HEK293 (cell line): ENCODE measurements around the gene CBX5.
A peak's percentile ranks its signal among the peaks of the same experiment; 100 is the strongest.

Experiments used
- CTCF ChIA-PET: fragments of 350-600 bp; formaldehyde crosslinking; extraction: SDS; loops from one replicate; lab custom pipeline; 2021; ENCODE audit warnings: antibody characterized with exemption; lab: Yijun Ruan, JAX
- POLR2A ChIA-PET: fragments of 300-600 bp; formaldehyde crosslinking; extraction: SDS; loops from one replicate; lab custom pipeline; 2020; ENCODE audit warnings: antibody characterized with exemption, inconsistent platforms; lab: Yijun Ruan, JAX
- H3K27ac ChIP-seq: fragments of 200-500 bp; sonication (Bioruptor generic); 2 replicates; pipeline ENCODE4 v1.5.1; 2014; ENCODE audit warnings: low read depth, low read length, control low read depth, inconsistent platforms; ENCODE audit errors: extremely low read depth
- H3K36me3 ChIP-seq, 2 experiments: fragments of 200-500 bp in 1 of 2; sonication (Bioruptor generic) in 1 of 2; 1 replicate in 1 of 2; 2 replicates in 1 of 2; pipeline ENCODE4 v1.5.1; 2014 to 2017; ENCODE audit warnings: inconsistent platforms in 2 of 2, low read length in 2 of 2; ENCODE audit not compliant: control insufficient read depth in 2 of 2, insufficient read depth in 1 of 2
- H3K4me1 ChIP-seq: fragments of 200-500 bp; sonication (Bioruptor generic); 2 replicates; pipeline ENCODE4 v1.5.1; 2014; ENCODE audit warnings: mild to moderate bottlenecking, low read length, inconsistent platforms; ENCODE audit not compliant: control insufficient read depth, insufficient read depth
- H3K4me3 ChIP-seq: 2 replicates; pipeline ENCODE4 v1.5.1; 2011; ENCODE audit warnings: low read depth, mild to moderate bottlenecking, control low read depth, low read length, moderate library complexity
- H3K9me3 ChIP-seq: fragments of 200-500 bp; sonication (Bioruptor generic); 2 replicates; pipeline ENCODE4 v1.5.1; 2014; ENCODE audit warnings: low read depth, low read length, inconsistent platforms; ENCODE audit not compliant: control insufficient read depth, insufficient read depth
- GFI1B ChIP-seq: fragments of 450-650 bp; formaldehyde crosslinking; IDR thresholded peaks from 2 replicates; pipeline ENCODE4 v1.5.1; 2016; ENCODE audit warnings: missing biosample characterization, missing genetic modification characterization
- GLIS1 ChIP-seq: fragments of 450-650 bp; formaldehyde crosslinking; IDR thresholded peaks from 2 replicates; pipeline ENCODE4 v1.5.1; 2016; ENCODE audit warnings: missing biosample characterization, missing genetic modification characterization
- HOXA7 ChIP-seq: sonication (generic); formaldehyde crosslinking; IDR thresholded peaks from 2 replicates; pipeline ENCODE4 v1.8.1; 2022; ENCODE audit warnings: missing genetic modification reagents, borderline replicate concordance
- HOXC10 ChIP-seq: sonication (generic); formaldehyde crosslinking; IDR thresholded peaks from 2 replicates; pipeline ENCODE4 v1.8.1; 2023; ENCODE audit warnings: mild to moderate bottlenecking, missing genetic modification reagents
- ZFP37 ChIP-seq: fragments of 450-650 bp; formaldehyde crosslinking; IDR thresholded peaks from 2 replicates; pipeline ENCODE4 v1.5.1; 2016; ENCODE audit warnings: missing biosample characterization, missing genetic modification characterization
- ZNF366 ChIP-seq: fragments of 450-650 bp; formaldehyde crosslinking; conservative IDR thresholded peaks from 2 replicates; pipeline ENCODE4 v1.5.1; 2016; ENCODE audit warnings: missing biosample characterization, missing genetic modification characterization
- ZNF48 ChIP-seq: fragments of 450-650 bp; formaldehyde crosslinking; IDR thresholded peaks from 2 replicates; pipeline ENCODE4 v1.5.1; 2016; ENCODE audit warnings: missing biosample characterization, missing genetic modification characterization
- ZNF658 ChIP-seq: fragments of 450-650 bp; formaldehyde crosslinking; IDR thresholded peaks from 2 replicates; pipeline ENCODE4; 2016; ENCODE audit warnings: missing biosample characterization, missing genetic modification characterization
- ZNF664 ChIP-seq: fragments of 450-650 bp; formaldehyde crosslinking; IDR thresholded peaks from 2 replicates; pipeline ENCODE4 v1.5.1; 2016; ENCODE audit warnings: missing biosample characterization, missing genetic modification characterization
- ZNF837 ChIP-seq: fragments of 450-650 bp; formaldehyde crosslinking; IDR thresholded peaks from 2 replicates; pipeline ENCODE4 v1.5.1; 2016; ENCODE audit warnings: missing biosample characterization, missing genetic modification characterization
- TF ChIP-seq, protein P1 (sequence below): fragments of 450-650 bp; IDR thresholded peaks from 2 replicates; pipeline ENCODE4 v1.5.1; 2018; ENCODE audit warnings: missing biosample characterization, mild to moderate bottlenecking, missing genetic modification characterization
- TF ChIP-seq, protein P2 (sequence below): fragments of 450-650 bp; formaldehyde crosslinking; IDR thresholded peaks from 2 replicates; pipeline ENCODE4 v1.5.1; 2017; ENCODE audit warnings: missing biosample characterization, mild to moderate bottlenecking, missing genetic modification characterization, moderate library complexity
- TF ChIP-seq, protein P3 (sequence below): fragments of 450-650 bp; formaldehyde crosslinking; IDR thresholded peaks from 2 replicates; pipeline ENCODE4 v1.5.1; 2016; ENCODE audit warnings: missing biosample characterization, missing genetic modification characterization
- TF ChIP-seq, protein P4 (sequence below): fragments of 450-650 bp; formaldehyde crosslinking; IDR thresholded peaks from 2 replicates; pipeline ENCODE4 v1.5.1; 2016; ENCODE audit warnings: missing biosample characterization, missing genetic modification characterization, borderline replicate concordance

CBX5 gene

DNA sequence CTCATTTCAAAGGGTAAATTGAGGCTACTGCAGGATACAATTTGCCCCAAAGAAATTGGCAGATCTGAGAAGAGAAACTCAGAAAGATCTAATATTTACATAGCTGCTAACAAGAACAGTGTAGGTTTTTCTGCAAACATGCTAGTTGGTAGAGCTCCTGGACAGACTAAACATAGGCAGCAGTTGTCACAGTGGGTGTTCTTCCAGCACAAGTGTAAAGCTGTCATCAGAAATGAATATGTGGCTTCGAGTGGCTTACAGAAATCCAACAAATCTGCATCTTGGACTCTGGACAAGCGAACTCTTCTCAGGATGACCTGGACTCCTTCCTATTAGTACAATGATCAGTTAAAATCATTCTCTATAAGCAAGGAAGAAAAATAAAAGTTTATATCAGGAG, 5.9 kb downstream of the CBX5 start (continued):
- TF ChIP-seq, protein P1, sequence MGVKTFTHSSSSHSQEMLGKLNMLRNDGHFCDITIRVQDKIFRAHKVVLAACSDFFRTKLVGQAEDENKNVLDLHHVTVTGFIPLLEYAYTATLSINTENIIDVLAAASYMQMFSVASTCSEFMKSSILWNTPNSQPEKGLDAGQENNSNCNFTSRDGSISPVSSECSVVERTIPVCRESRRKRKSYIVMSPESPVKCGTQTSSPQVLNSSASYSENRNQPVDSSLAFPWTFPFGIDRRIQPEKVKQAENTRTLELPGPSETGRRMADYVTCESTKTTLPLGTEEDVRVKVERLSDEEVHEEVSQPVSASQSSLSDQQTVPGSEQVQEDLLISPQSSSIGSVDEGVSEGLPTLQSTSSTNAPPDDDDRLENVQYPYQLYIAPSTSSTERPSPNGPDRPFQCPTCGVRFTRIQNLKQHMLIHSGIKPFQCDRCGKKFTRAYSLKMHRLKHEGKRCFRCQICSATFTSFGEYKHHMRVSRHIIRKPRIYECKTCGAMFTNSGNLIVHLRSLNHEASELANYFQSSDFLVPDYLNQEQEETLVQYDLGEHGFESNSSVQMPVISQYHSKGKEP (tag by site-specific recombination), result peak; percentile 46; the same call in 1 of the 2 replicates
- no peak for TF ChIP-seq ZNF48

DNA sequence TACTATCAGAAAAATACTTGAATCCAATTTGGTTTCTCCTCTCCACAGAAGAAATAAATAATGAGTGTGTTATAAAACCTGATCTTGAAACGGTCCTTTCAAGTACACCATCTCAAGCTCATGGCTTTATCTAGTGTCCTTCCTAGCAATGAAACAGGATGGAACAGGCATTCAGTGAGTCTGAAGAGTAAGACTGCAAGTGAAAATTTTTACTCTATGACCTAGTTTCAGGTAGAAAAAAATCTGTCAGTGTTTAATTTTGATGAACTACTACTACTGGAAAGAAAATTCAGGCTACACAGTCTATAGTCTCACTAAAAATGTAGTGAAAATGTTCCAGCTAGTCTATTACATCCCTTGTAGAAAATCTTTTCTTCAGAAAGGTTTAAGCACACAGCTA, 7.7 kb downstream of the CBX5 start:
- Histone ChIP-seq H3K27ac (no peak overlapping the region), H3K4me1 (peaks cover 6% of the 10 kb centered on the region)
- POLR2A ChIA-PET, result interaction anchor here (0.5 to 3.5 kb wide), 2 partner anchors 13 to 82 kb away, joined by 3 to 17 read pairs; no protein-coding TSS in a partner anchor
- TF ChIP-seq ZFP37, result no peak
- TF ChIP-seq, protein P2, sequence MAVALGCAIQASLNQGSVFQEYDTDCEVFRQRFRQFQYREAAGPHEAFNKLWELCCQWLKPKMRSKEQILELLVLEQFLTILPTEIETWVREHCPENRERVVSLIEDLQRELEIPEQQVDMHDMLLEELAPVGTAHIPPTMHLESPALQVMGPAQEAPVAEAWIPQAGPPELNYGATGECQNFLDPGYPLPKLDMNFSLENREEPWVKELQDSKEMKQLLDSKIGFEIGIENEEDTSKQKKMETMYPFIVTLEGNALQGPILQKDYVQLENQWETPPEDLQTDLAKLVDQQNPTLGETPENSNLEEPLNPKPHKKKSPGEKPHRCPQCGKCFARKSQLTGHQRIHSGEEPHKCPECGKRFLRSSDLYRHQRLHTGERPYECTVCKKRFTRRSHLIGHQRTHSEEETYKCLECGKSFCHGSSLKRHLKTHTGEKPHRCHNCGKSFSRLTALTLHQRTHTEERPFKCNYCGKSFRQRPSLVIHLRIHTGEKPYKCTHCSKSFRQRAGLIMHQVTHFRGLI (tag by site-specific recombination), result no peak
- no peak for TF ChIP-seq HOXC10 (CRISPR knock-in tag)
- TF ChIP-seq ZNF664 (tag by site-specific recombination), result peak; percentile 96
- TF ChIP-seq GLIS1 (tag by site-specific recombination), result no peak
- no peak for TF ChIP-seq ZNF366 (tag by site-specific recombination)
- TF ChIP-seq, all 188 proteins: peak for 1
- H3K36me3 ChIP-seq, result peaks cover 8 to 13% of the 10 kb centered on the region in 2 experiments; a peak in 2 of 3 replicates
- CTCF ChIA-PET, result interaction anchor here (0.7 to 1.9 kb wide), 7 partner anchors 9 to 88 kb away, joined by 3 to 7 read pairs (median 4); no protein-coding TSS in a partner anchor
- no peak overlapping the region for H3K4me3 ChIP-seq
- no peaks in the 10 kb centered on the region for H3K9me3 ChIP-seq

DNA sequence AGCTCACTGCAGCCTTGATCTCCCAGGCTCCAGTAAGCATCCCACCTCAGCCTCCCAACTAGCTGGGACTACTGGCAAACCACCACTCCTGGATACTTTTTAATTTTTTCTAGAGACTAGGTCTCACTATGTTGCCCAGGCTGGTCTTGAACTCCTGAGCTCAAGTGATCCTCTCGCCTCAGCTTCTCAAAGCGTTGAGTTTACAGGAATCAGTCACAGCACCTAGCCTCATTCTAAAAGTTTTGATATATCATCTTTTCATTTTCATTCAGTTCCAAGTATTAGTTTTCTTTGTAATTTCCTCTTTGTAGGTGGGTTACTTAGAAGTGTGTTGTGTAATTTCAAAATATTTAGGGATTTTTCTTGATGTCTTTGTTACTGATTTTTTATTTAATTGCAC, 9.6 kb downstream of the CBX5 start:
- TF ChIP-seq, protein P3, sequence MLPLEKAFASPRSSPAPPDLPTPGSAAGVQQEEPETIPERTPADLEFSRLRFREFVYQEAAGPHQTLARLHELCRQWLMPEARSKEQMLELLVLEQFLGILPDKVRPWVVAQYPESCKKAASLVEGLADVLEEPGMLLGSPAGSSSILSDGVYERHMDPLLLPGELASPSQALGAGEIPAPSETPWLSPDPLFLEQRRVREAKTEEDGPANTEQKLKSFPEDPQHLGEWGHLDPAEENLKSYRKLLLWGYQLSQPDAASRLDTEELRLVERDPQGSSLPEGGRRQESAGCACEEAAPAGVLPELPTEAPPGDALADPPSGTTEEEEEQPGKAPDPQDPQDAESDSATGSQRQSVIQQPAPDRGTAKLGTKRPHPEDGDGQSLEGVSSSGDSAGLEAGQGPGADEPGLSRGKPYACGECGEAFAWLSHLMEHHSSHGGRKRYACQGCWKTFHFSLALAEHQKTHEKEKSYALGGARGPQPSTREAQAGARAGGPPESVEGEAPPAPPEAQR (tag by site-specific recombination), result no peak
- no peak for TF ChIP-seq ZNF837 (tag by site-specific recombination)
- TF ChIP-seq GFI1B, result no peak
- no peak for TF ChIP-seq ZNF658 (tag by site-specific recombination)
- TF ChIP-seq HOXA7 (CRISPR knock-in tag), result no peak
- TF ChIP-seq, protein P4, sequence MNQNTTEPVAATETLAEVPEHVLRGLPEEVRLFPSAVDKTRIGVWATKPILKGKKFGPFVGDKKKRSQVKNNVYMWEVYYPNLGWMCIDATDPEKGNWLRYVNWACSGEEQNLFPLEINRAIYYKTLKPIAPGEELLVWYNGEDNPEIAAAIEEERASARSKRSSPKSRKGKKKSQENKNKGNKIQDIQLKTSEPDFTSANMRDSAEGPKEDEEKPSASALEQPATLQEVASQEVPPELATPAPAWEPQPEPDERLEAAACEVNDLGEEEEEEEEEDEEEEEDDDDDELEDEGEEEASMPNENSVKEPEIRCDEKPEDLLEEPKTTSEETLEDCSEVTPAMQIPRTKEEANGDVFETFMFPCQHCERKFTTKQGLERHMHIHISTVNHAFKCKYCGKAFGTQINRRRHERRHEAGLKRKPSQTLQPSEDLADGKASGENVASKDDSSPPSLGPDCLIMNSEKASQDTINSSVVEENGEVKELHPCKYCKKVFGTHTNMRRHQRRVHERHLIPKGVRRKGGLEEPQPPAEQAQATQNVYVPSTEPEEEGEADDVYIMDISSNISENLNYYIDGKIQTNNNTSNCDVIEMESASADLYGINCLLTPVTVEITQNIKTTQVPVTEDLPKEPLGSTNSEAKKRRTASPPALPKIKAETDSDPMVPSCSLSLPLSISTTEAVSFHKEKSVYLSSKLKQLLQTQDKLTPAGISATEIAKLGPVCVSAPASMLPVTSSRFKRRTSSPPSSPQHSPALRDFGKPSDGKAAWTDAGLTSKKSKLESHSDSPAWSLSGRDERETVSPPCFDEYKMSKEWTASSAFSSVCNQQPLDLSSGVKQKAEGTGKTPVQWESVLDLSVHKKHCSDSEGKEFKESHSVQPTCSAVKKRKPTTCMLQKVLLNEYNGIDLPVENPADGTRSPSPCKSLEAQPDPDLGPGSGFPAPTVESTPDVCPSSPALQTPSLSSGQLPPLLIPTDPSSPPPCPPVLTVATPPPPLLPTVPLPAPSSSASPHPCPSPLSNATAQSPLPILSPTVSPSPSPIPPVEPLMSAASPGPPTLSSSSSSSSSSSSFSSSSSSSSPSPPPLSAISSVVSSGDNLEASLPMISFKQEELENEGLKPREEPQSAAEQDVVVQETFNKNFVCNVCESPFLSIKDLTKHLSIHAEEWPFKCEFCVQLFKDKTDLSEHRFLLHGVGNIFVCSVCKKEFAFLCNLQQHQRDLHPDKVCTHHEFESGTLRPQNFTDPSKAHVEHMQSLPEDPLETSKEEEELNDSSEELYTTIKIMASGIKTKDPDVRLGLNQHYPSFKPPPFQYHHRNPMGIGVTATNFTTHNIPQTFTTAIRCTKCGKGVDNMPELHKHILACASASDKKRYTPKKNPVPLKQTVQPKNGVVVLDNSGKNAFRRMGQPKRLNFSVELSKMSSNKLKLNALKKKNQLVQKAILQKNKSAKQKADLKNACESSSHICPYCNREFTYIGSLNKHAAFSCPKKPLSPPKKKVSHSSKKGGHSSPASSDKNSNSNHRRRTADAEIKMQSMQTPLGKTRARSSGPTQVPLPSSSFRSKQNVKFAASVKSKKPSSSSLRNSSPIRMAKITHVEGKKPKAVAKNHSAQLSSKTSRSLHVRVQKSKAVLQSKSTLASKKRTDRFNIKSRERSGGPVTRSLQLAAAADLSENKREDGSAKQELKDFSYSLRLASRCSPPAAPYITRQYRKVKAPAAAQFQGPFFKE (tag by site-specific recombination), result no peak
- H3K4me1 ChIP-seq, result peaks cover 9% of the 10 kb centered on the region
- H3K4me3 ChIP-seq, result no peak overlapping the region
- POLR2A ChIA-PET, result interaction anchor here (3.5 to 4.0 kb wide), 2 partner anchors 10 to 11 kb away, joined by 17 to 19 read pairs; partner anchors contain the start of genes CBX5 and HNRNPA1
- no peak overlapping the region for H3K27ac ChIP-seq
- peaks cover 8 to 13% of the 10 kb centered on the region in 2 experiments; a peak in 2 of 3 replicates for H3K36me3 ChIP-seq
- H3K9me3 ChIP-seq, result no peaks in the 10 kb centered on the region
- CTCF ChIA-PET, result interaction anchor here (0.7 to 1.7 kb wide), 2 partner anchors 19 to 61 kb away, joined by 3 to 7 read pairs; no protein-coding TSS in a partner anchor
